ENCODE measurements around the gene PRR16.
"Not testable (repeated sequence)": the region's sequence is repeated elsewhere in the genome, so short reads cannot be mapped to it uniquely, and the experiment has no call there.

PRR16 gene

DNA sequence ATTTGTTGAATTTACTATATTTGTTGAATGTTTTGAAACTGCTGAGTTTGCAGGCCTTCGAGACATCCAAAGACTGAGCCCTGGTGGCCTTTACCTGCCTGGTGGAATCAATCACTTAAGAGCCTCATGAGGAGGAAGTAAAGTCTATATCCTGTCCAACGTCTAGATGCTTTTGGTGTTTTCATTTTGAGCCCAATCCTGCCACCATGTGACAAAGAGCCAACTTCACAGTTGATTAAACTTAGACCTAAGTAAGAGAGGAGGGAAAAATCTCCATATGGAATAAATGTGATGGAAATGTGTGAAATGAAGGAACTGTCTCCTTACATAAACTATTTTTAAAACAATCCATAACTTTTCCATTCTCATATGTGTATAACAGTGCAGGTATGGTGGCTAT, 220.1 kb downstream of the PRR16 start:
- H3K4me3 ChIP-seq (ENCODE audit: low read length) = no peak overlapping the region
- no peak for TF ChIP-seq CTCF (conservative IDR thresholded peaks at IDR 0.05; ENCODE audit: low read depth, low read length)
- no peak for DNase-seq (ENCODE audit: low read depth)

DNA sequence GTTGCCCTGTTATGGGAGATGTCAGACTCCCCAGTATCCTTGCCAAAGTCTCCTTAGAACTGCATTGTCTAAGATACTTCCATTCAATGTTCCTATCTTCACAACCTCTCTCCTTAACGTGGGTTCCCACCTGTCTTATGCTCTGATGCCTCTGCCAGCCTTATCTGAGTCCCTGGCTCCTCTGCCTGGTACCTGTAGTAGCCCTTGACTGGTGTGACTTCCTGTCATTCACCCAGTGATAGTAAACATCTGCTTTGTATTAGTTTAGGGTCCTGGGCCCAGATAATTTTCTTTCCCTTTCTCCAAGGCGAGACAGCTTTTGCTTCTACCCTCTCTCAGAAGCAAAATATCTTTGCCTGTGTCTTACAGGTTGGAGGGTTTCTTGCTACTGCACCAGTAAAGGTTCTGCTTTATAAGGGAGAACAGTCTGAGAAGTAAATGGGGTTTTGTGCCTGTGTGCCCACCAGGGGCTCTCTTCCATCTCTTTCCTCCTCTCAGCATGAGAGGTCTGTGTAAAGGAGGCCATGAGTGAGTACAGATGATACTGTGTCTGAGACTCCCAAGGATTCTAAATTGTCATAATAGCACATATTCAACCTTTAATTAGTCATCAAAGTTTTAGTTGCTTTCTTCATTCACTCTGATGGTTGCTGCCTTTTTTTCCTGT, 220.8 kb downstream of the PRR16 start:
- DNase-seq (ENCODE audit: low read depth) = no peak
- H3K4me3 ChIP-seq (ENCODE audit: low read length) = no peak overlapping the region
- peak; percentile 41 for TF ChIP-seq CTCF (conservative IDR thresholded peaks at IDR 0.05; ENCODE audit: low read depth, low read length)

DNA sequence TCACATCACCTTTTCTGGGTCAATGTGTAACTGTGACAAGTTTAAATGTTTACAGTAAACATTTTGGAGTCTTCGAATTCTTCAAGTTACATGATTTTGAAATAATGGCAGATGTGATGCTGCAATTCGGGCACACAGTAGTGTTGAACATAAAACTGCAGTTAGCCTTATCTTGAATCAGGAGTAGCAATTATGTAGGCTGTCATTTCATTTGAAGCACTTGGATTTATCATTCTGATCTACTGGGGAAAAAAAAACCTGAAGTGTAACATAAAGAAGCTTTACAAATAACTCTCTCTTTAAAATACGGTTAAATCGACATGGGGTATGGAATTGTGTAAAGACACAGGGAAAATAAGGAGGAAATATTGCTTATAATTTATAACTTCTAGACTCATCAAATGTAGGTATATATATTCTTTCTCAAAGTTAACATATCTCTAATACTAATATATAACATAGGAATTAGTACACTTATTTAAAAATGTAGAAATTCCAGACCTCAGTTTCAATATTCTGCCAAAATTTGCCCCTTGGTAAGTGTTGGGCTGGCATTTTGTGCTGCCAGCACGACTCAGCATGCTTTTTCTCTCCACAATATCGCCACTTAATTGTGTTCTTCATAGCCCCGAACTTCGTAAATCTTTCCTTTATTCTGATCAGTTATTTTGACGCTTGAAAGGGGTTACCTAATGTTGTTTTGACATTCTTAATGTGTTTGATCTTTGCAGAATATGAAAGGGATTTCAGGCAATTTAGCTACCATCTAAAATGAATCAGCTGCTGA, 226.7 kb downstream of the PRR16 start:
- H3K4me3 ChIP-seq (ENCODE audit: low read length) = no peak overlapping the region
- TF ChIP-seq CTCF (conservative IDR thresholded peaks at IDR 0.05; ENCODE audit: low read depth, low read length) = no peak
- no peak for DNase-seq (ENCODE audit: low read depth)

GRCh38 chr5:120692325-120692724, 228.2 kb downstream of the PRR16 start:
- H3K4me3 ChIP-seq (ENCODE audit: low read length) = no peak overlapping the region
- TF ChIP-seq CTCF (conservative IDR thresholded peaks at IDR 0.05; ENCODE audit: low read depth, low read length) = no peak
- DNase-seq (ENCODE audit: low read depth) = no peak

DNA sequence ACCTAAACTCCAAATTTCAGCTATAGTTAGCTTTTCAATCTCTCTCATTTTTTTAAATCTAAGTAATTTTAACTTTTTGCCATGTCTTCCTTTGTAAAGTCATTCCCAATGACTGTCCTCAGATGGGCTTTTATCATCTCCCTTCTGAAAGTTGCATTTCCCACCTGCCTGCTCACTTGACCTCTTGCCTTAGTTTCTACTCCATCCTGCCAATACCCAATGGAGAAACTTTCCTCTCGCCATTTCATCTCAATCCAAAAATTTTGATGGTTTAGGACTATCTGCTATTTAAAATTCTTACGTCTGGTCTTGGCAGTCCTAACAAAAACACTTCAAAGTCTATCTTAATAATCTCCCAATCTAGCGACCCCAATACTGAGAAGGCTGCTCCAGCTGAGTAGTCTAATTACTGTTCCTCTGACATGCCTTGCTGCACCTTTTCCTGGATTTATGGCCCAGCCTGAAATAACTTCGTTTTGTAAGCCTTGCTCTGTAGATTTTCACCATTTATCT, 231.3 kb downstream of the PRR16 start:
- H3K4me3 ChIP-seq (ENCODE audit: low read length) = no peak overlapping the region
- no peak for TF ChIP-seq CTCF (conservative IDR thresholded peaks at IDR 0.05; ENCODE audit: low read depth, low read length)
- no peak for DNase-seq (ENCODE audit: low read depth)

DNA sequence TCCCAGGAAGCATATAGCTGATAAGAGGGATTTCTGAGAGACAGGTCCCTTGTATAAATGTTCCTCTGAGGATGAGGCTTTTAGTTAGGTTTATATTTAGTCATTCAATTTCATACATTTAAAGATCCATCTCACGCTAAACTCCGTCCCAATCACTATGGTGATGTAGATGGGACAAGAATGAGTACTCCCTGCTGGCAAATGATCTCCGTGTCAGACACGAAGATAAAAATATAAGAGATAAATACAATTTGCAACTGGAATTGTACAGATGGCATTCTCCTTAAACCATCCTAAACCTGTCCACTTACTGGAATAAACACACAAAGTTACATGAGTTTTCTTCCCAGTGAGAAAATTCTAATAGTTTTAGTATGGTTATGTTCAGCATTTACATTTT, 233.0 kb downstream of the PRR16 start:
- TF ChIP-seq CTCF (conservative IDR thresholded peaks at IDR 0.05; ENCODE audit: low read depth, low read length) = no peak
- H3K4me3 ChIP-seq (ENCODE audit: low read length) = no peak overlapping the region
- DNase-seq (ENCODE audit: low read depth) = no peak

GRCh38 chr5:120697670-120698327, 233.7 kb downstream of the PRR16 start:
- not testable (repeated sequence) for DNase-seq (ENCODE audit: low read depth); H3K4me3 ChIP-seq (ENCODE audit: low read length)

- not testable (repeated sequence) for DNase-seq (ENCODE audit: low read depth); H3K4me3 ChIP-seq (ENCODE audit: low read length)
Observed at GRCh38 chr5:120700653-120701052, 236.6 kb downstream of the PRR16 start.

DNA sequence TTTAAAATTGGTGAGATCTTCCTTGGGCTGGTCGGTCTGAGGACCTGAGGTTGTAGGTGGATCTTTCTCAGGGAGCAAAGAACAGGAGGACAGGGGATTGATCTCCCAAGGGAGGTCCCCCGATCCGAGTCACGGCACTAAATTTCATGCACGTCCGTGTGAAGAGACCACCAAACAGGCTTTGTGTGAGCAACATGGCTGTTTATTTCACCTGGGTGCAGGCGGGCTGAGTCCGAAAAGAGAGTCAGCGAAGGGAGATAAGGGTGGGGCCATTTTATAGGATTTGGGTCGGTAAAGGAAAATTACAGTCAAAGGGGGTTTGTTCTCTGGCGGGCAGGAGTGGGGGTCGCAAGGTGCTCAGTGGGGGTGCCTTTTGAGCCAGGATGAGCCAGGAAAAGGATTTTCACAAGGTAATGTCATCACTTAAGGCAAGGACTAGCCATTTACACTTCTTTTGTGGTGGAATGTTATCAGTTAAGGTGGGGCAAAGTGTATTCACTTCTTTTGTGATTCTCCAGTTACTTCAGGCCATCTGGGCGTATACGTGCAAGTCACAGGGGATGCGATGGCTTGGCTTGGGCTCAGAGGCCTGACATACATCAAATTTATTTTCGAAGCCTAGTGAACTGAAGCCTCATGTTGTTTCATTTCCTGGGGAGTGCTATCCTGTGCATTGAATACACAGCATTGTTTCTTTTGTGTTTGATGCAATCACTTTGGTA, 238.9 kb downstream of the PRR16 start:
- not testable (repeated sequence) for DNase-seq (ENCODE audit: low read depth); H3K4me3 ChIP-seq (ENCODE audit: low read length)
